CD4-positive, alpha-beta T cell treated with Interleukin-6 for 4 hours (primary cell): ENCODE measurements around the gene ATP13A2.

Source experiments
- DNase-seq: peaks from one replicate; pipeline ENCODE4 v3.0.0-alpha.2; 2020; ENCODE audit warnings: mixed read lengths

ATP13A2 gene

DNA sequence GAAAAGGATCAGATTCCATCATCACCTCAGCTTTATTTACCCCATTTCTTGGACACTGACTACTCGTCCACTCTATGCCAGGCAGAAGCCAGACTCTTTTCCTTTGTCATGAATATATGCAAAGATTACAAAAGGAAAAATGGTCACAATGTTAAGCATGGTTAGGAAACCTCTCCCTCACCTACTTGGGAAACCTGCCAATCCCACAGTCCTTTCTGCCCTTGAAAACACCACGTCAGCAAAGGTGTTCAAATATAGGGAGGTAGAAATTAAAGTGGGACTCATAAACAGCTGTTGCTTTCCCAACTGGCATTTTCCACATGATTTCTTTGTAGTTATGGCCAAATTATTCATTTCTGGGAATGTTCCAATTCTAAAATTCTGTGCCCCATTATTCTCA lies 16.2 kb upstream of the ATP13A2 start:
- DNase-seq: no peak

DNA sequence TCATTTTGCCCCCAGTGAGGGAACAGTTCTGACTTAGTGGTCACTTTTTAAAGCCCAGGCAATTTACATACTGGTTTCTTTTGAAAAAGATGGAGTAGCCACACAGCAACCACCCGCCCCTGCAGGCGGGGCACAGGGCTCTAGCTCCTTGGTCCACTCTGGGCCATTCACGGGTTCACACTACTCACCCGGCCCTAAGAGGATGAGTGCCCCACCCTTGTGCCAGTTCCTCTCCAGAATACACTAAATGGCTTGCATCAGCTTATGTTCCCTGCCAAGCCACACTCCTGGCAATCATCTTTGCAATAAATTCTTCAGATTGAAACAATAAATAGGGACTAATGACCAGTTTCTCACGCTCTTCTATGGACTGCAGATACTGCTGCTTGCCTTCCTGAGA lies 15.7 kb upstream of the ATP13A2 start:
- no peak for DNase-seq

DNA sequence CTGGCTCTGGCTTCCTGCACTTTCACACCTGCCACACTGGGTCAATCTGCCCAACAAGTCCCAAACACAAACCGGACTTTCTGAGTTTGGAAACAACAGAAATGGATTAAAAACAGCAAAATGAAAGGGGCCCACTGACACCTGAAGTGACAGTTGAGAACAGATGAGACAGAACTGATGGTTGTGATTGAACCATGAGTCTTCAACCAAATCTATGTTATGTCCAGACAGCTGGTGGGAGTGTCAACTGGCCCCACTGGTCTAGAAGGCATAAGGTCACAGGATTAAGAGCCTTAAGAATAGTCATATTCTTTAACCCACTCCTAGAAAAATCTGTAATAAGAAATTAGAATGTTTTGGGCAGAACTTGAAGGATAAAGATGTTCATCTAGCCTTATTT lies 13.0 kb upstream of the ATP13A2 start:
- no peak for DNase-seq

DNA sequence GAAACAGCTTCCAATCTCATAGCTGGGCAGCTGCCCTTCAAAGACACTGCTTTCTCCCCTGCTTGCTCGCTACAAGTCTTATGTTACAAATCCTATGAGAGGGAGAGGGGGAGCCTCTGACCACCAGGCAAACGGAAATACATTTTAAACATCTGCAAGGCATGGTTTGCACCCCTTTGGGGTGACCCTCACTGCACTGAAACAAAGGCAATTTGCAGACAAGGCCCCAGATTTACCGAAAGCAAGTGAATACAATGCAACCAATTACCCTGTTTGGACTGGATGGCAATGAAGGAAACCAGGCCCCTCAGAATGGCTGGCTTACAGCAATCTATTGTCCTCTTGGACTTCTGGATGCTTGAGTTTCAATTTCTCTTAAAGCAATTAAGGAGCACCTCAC lies 11.8 kb upstream of the ATP13A2 start:
- no peak for DNase-seq

DNA sequence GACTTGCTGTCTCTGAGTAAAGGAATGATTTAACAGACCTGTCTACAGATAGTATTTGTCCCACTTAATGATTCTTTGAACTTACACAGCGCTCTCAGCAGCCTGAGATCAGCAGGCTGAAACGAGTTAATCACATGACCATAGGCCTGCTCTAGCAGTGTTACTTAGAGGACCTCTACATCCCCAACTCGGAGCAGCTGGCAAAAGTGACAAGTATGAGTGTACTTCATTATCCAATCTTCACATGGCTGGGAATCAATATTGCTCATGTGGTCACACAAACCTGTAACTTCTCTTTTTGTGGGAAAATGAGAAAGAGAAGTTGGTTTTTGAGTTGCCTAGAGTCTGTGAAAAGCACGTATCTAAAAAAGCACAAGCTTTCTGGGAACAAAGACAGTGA lies 11.4 kb upstream of the ATP13A2 start:
- DNase-seq: no peak

DNA sequence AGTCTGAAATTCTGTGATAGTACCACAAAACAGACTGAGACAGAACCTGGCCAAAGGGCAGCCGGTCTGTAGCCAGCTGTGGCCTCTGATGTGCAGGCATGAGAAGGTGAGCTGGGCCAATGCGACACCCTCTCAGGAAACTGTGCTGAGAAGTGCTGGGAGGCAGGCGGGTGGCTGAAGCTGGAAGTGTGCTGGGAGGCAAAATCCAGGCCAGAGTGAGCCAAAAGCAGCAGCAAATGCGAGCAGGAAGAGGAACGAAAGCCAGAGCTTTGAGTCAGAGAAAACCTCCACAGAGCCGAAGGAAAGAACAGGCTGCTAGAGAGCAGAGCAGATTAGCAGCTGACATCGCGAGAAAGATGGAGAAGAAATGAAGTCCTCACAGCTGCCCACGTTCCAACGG lies 10.2 kb upstream of the ATP13A2 start:
- DNase-seq: no peak

DNA sequence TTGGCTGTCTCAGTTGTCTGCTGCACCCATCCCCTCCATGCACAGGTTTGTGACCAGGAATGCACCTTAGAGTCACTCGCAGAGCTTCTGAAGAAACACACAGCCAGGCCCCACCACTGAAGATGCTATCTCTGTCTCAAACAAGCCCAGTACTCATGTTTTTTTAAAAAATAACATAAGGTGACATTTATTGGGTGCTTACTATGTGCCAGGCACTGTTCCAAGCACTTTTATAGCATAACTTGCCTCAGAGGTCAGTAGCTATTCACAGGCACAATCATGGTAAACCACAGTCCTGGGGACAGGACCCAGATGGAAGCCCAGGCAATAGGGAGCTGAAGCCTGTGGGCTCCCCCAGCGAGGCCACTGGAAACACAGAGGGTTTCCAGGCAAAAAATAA lies 8.8 kb upstream of the ATP13A2 start:
- DNase-seq: no peak

DNA sequence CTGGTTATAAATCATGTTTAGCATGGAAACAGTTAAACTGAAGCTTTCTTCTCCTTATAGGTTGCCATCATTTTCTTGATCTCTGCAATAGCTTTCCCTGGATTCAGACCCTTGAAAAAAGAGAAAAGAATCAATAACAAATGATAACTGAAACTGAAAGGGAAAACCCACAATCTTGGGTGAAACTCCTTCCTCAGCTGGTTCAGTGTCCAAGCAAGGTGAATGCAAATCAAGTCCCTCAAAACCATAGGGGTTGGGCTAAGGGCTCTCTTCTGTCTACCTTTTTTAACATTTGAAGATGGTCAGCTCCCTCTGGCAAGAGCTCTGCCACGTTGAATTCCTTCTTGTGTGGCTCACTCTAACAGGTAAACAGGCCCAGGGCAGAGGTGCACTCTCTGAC lies 7.1 kb upstream of the ATP13A2 start:
- no peak for DNase-seq

DNA sequence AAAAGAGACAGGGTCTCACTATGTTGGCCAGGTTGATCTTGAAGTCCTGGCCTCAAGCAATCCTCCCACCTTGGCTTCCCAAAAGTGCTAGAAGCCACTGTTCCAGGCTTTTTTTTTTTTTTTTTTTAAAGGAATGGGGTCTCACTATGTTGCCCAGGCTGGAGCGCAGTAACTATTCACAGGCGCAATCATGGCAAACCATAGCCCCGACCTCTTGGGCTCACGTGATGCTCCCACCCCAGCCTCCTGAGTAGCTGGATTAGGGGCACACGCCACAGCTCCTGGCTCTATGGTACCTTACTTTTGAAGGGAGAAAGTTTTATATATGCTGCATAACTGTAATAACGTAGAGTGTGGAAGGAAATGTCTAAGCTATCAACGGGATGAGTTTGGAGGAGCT lies 5.7 kb upstream of the ATP13A2 start:
- no peak for DNase-seq

DNA sequence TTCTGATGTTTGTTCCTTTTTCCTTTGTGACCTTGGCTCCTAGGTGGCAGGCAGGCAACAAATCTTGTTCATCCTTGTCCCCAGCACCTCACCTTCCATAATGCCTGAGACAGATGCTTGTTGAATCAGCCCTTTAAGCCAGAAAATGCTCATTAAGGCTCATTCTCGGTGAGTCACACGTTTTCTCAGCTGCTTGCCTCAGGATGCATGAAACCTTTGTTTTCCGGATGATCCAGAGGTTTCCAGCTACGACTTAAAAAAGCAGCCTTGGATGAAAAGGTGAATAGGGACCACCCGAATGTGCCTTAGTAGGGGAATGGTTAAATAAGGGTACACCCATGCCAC lies 4.6 kb upstream of the ATP13A2 start:
- no peak for DNase-seq

DNA sequence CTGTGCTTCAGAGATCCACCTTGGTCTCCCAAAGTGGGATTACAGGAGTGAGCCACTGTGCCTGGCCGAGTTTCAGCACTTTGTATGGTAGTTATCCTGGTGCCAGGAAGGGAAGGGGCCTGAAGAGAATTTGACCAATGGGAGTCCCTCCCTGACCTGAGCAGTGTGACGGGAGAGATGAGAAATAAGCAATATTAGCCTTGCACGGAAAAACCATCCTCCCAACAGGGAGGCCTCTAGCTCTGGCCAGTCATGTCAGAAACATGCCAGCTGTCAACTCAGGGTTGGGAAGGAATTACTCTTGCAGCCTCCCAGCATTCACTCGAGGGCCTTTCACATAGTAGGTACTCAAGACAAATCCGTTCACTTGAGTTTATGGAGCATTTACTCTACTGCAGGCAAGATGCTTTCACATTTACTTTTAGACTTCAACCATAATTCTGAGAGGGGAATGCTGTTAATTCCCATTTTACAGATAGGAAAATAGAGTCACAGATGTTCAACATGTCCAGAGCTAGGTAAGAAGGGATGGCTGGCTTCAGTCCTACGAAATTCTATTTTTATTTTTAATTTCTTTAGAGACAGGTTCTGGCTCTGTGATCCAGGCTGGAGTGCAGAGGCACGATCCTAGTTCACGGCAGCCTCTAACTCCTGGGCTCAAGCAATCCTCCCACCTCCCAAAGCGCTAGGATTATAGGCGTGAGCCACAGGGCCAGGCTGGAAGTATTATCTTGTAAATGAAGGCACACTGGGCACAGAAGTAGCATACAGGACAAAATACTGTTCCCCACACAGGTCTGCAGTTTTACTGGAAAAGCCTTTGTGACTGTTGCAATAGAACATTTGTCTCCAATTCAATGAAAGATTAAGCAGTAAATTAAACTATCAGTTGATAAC lies 3.2 kb upstream of the ATP13A2 start:
- no peak for DNase-seq

DNA sequence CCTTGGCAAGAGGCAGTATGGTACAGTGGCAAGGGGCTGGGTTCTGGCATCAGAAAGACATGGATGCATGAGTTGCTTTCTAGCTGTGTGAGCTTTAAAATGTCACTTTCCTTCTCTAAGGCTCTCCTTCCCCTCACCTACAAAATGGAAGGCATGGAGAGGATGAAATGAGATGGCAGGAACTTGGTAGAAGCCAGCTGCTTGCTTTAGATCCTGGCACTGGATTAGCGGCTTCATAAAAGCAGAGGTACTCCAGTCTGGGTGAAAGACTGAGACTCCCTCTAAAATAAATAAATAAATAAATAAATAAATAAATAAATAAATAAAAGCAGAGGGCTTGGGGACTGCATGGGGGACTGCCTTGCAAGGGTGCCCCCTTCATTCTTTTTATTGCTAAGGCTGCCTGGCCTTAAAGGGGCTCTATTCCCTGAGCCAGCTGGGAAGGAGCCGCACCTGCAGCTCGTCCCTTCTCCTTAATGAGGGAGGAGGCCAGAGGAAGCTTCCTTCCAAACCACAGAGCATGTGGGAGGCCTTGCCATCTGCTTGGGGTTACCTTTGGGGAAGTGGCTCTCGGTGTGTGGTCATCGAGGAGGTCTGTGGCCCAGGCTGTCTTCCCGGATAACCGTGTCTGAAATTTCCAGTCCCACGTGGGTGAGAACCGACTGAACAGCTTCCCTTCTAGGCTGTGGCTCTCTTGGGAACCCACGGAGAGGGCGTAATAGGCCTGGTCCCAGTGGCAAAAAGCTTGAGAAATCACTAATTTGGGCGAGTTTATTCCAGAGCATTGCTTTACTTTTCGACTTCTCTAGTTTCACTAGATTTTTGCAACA lies 2.0 kb upstream of the ATP13A2 start:
- DNase-seq: no peak

DNA sequence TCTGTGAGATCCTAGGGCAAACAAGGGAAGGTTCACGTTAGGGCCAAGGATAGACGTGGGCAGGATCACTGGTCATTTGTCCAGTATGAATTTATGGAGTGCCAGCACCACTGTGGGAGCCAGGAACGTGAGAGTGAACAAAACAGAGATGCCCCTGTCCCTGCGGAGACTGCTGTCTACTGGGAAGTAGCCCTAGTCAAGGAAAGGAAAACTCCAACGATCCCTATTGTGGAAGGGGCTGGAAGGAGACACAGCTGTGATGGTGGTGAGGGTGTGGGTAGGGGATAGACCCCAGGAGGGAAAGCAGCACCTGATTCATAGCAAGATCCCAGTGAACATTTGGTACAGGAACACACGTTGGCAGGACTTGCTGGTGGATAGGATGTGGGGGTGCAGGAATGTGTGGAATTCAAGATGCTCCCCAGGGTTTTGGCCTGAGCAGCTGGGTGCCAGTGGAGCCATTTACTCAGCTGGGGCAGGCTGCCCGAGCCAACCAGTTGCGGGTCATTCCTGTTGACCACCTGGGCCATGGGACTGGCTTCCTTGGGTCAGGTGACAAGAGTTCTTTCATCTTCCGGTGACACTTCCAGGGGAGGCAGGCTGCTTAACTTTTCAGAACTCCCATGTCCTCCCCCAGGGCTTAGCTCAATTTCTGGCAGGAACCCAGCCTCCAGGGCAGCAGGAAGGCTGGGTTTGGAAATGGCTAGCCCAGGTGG lies 1.2 kb upstream of the ATP13A2 start:
- DNase-seq: no peak

DNA sequence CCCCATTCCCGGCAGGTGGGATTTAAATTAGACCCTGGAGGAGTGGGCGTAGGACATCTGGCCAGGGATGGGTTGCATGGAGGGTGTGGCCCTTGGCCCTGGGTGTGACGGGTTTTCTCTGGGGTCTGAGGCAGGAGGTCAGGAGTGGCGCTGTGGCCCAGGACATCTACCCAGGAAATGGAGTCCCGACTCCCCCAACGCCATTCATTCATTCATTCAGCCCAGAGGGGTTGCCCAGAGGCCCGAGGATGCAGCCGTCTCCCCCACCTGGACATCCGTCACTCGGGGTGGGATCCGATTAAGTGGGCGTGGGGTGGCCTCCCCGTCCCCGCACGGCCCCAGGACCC lies 663 bp downstream of the ATP13A2 start:
- DNase-seq: no peak

DNA sequence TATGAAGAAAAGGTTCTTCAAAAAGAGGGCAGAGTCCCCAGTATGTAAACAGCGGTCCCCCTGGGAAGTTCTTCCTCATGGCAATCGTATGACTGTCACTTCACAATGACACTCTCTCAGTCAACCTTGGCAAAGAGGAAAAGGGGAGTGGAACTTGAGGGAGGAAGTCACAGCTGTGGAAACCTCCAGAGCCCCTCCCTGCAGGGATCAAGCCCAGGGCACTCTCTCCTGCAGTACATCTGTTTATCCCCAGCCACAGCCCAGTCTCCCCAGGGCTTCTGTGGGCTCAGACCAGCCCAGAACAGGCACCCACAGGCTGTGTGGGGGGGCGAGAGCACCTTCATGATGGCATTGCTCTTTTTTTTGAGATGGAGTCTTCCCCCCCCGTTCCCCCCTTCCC lies 2.0 kb downstream of the ATP13A2 start:
- no peak for DNase-seq

DNA sequence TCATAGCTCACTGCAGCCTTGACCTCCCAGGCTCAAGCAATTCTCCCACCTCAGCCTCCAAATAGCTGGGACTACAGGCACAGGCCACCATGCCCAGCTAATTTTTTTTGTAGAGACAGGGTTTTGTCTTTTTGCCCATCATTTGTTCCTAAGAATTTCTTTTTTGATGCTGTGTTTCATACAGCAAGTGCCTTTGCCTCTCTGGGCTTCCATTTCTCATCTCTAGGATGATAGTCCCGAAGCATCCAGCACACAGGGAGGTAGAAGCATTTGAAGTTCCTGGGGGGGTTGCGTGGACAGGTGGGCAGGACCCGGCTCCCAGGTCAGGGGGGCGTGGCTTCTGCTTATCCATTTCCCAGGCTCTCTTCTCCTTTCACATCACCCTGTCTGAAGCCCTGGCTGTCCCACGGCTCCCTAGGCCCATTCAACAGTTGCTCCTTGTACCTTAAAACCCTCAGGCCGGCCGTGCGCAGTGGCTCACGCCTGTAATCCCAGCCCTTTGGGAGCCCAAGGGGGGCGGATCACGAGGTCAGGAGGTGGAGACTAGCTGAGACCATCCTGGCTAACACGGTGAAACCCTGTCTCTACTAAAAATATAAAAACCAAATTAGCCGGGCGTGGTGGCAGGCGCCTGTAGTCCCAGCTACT lies 3.4 kb downstream of the ATP13A2 start:
- DNase-seq: no peak

DNA sequence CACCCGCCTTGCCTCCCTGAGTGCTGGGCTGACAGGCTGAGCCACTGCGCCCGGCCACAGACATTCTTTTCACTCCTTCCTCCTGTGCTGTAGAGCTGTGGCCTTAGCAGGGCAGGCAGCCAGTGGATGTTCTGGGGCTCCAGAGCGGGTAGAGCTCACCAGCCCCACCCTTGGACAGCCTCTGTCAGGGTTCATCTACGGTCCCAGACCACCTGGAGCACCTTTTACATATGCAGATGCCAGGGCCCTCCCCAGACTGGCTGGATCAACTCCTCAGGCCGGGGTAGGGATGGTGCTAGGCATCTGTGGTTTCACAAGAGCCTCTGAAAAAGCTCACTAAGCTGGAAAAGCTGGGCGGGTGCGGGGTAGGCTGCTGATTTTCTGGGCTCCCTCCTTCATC lies 4.6 kb downstream of the ATP13A2 start:
- DNase-seq: no peak

DNA sequence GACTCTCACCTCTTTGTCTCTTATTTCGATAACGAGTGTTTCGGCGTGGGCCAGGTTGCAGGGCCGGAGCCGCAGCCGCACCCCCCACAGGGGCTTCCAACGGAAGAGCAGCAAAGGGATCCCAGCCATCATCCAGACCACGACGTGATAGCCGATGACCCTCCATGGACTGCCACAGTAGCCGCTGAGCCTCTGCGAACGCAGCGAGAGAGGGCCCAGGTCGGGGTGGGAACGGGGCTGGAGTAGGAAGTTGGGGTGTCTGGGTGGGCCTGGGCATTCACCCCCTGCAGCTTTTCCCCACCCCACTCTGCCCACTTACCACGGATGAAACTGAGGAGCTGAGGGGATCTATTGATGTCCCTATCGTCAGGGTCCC lies 6.4 kb downstream of the ATP13A2 start:
- DNase-seq: no peak

DNA sequence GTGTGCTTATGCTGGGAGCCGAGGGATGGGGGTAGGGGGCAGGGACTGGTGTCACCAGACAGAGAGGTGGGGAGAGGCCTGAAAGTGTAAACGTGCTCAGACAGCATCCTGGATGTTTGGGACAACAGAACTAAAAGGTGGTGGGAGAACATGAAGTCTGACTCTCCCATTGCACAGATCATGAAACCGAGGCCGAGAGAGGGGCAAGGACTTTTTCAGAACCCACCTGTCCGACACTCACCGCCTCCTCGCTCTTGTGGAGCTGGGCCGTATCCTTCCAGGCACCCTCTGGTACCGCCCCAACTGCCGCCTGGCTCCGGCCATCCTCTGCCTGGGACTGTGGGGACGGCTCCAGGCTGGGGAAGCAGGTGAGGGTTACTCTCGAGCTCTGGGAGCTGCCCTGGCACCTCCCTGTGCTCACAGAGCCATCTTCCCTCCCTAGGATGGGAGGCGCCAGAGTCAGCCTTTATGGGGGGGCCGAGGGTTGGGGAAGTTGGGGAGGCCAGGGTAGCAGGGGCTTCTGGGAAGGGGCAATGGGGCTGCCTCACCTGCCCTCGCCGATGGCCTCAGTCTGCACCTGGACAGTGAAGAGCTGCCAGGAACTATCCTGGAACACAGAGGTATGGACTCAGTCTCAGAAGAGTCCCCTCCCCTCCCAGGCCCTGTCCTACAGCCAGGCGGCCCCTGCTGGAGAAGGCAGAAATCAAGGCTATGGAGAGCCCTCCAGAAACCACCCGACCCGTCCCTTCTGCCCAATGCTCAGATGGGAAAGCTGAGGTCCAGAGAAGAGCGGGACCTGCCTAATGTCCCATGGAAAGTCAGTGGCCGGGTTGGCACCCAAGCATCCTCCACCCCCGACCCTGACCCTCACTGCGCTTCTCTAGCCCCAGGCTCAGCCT lies 7.0 kb downstream of the ATP13A2 start:
- DNase-seq: no peak

DNA sequence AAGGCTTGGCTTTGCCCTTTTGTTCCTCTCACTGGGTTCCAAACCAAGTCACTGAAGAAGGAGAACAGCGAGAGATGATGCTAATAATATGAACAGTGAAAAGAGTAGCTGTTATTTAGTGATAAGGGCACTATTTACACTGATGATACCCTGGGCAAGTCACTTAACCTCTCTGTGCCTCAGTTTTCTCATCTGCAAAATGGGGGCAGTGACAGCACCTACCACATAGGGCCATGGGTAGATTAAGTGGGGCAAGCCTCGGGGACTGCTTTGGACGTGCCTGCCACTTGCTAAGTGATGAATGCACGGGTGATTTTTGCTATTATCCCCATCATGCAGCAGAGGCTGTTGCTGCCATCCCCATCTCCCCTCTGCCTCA lies 9.2 kb downstream of the ATP13A2 start:
- no peak for DNase-seq

DNA sequence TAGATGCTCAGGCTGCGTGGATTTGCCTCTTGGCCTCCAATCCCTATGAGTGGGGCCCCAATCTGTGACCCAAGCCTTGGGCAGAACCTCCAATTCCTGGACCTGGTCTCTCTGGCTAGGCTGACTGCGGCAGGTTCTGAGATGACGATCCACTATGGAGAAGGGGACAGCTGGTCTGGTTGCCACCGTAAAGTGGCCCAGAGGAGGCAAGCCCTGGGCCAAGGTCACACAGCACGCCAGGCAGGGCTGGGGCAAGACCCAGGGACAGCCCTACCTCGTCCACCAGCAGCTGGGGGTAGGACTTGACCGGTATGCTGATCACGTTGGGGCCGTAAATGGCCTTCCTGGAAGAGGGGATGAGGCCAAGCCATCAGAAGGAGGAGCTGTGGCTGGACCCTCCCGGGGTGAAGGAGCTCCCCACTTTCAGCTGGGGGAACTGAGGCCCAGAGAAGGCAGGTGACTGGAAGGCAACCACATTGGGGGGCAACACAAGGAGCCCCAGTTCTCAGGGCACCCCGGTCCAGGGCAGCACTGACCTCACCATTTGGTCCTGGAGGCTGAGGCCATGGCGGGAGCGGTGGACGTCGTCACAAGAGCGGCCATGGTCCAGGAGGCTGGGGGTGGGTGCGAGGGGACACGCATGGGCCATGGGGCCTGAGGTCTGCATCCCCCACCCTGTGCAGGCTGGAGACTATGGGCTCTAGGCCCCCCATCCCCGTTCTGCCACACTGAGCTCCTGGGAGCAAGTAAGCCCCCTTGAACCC lies 9.8 kb downstream of the ATP13A2 start:
- DNase-seq: no peak

DNA sequence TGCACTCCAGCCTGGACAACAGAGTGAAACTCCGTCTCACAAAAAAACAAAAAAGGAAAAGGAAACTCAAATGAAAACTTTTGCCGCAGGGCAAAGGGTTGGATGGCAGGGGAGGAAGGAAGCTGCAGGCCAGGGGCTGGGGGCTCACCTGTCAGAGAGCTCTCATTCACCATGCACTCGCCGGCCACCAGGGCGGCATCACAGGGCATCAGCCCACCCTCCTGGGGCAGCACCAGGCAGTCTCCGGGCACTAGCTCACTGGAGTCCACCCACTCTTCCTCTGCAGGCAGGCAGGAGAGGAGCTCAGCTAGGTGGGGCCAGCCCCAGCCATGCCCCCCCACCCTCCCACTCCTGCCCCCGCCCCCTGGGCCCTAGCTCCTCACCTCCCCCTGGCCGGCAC lies 11.9 kb downstream of the ATP13A2 start:
- DNase-seq: no peak
